HK-2 (cell line): ENCODE results near the gene PCAT6.

Source experiments
- DNase-seq: peaks from one replicate; pipeline ENCODE4 v3.0.0-alpha.2; 2018; ENCODE audit not compliant: unreplicated experiment

Gene PCAT6

GRCh38 chr1:202848191-202848542 lies 37.4 kb downstream of the PCAT6 start:
- no peak for DNase-seq

- DNase-seq = no peak
Observed at GRCh38 chr1:202850593-202851362, 40.0 kb downstream of the PCAT6 start.

GRCh38 chr1:202852163-202852904 lies 41.6 kb downstream of the PCAT6 start:
- peak; percentile 44 for DNase-seq

GRCh38 chr1:202854787-202855186 lies 44.0 kb downstream of the PCAT6 start:
- no peak for DNase-seq

GRCh38 chr1:202856014-202856413 lies 45.3 kb downstream of the PCAT6 start:
- DNase-seq = no peak

- DNase-seq = no peak
Observed at GRCh38 chr1:202857136-202857610, 46.4 kb downstream of the PCAT6 start.

- no peak for DNase-seq
Observed at GRCh38 chr1:202858331-202858730, 47.6 kb downstream of the PCAT6 start.

- no peak for DNase-seq
Observed at GRCh38 chr1:202858789-202859414, 48.1 kb downstream of the PCAT6 start.

GRCh38 chr1:202860744-202861419 lies 50.1 kb downstream of the PCAT6 start:
- peak; percentile 58 for DNase-seq
